HepG2 (cell line): ENCODE measurements around the gene SLC5A5. TPM values are rescaled to one million over a fixed set of nuclear protein-coding genes. Genes with fewer than 3 reads are reported as not detected.

ENCODE experiments used
- ARHGAP35 ChIP-seq: sonication (generic); formaldehyde crosslinking; IDR thresholded peaks from 2 replicates; pipeline ENCODE4 v1.9.0; 2022; ENCODE audit warnings: mild to moderate bottlenecking, inconsistent platforms, moderate library complexity, missing genetic modification reagents, borderline replicate concordance
- E2F1 ChIP-seq: sonication (generic); formaldehyde crosslinking; IDR thresholded peaks from 2 replicates; pipeline ENCODE4 v1.5.0; 2020; ENCODE audit warnings: missing genetic modification reagents
- HNF4G ChIP-seq, 2 experiments: sonication (generic) in 1 of 2; formaldehyde crosslinking in 1 of 2; IDR thresholded peaks; 2 replicates each; pipeline versions ENCODE4 v1.4.0 to v1.6.1; 2011 to 2020; ENCODE audit warnings: borderline replicate concordance in 2 of 2, low read depth in 2 of 2, mild to moderate bottlenecking in 2 of 2, low read length in 1 of 2, missing genetic modification reagents in 1 of 2, moderate library complexity in 1 of 2
- NBN ChIP-seq: fragments of 450-650 bp; conservative IDR thresholded peaks from 2 replicates; pipeline ENCODE4 v1.6.1; 2017
- NCOA2 ChIP-seq: sonication (generic); formaldehyde crosslinking; IDR thresholded peaks from 2 replicates; pipeline ENCODE4 v1.8.0; 2022; ENCODE audit warnings: inconsistent platforms
- PRPF4 ChIP-seq: fragments of 200-400 bp; formaldehyde crosslinking; IDR thresholded peaks from 2 replicates; pipeline ENCODE4 v1.6.1; 2016; ENCODE audit warnings: low read length, low read depth; ENCODE audit not compliant: poor library complexity, severe bottlenecking
- TSC22D2 ChIP-seq: sonication (generic); formaldehyde crosslinking; IDR thresholded peaks from 2 replicates; pipeline ENCODE4 v1.5.1; 2020; ENCODE audit warnings: missing genetic modification reagents, mild to moderate bottlenecking, borderline replicate concordance
- ZBTB21 ChIP-seq: sonication (generic); formaldehyde crosslinking; IDR thresholded peaks from 2 replicates; pipeline ENCODE4 v1.4.0; 2020; ENCODE audit warnings: missing genetic modification reagents
- ZHX1 ChIP-seq: sonication (generic); formaldehyde crosslinking; IDR thresholded peaks from 2 replicates; pipeline ENCODE4 v1.8.1; 2022; ENCODE audit warnings: low read depth, mild to moderate bottlenecking, missing genetic modification reagents
- ZKSCAN8 ChIP-seq: IDR thresholded peaks from 2 replicates; pipeline ENCODE4 v1.6.1; 2016; ENCODE audit warnings: borderline replicate concordance, missing genetic modification reagents, missing compliant biosample characterization
- ZMAT5 ChIP-seq: sonication (generic); formaldehyde crosslinking; IDR thresholded peaks from 2 replicates; pipeline ENCODE4 v1.5.0; 2020; ENCODE audit warnings: mild to moderate bottlenecking, low read depth, missing genetic modification reagents, borderline replicate concordance
- ZNF513 ChIP-seq: sonication (generic); formaldehyde crosslinking; conservative IDR thresholded peaks from 2 replicates; pipeline ENCODE4 v1.5.0; 2020; ENCODE audit warnings: missing genetic modification reagents
- ZNF609 ChIP-seq: sonication (generic); formaldehyde crosslinking; IDR thresholded peaks from 2 replicates; pipeline ENCODE4 v1.4.0; 2020; ENCODE audit warnings: mild to moderate bottlenecking, missing genetic modification reagents, borderline replicate concordance
- ZNF703 ChIP-seq: sonication (generic); formaldehyde crosslinking; IDR thresholded peaks from 2 replicates; pipeline ENCODE4 v1.5.1; 2020; ENCODE audit warnings: missing genetic modification reagents, mild to moderate bottlenecking, moderate library complexity, borderline replicate concordance
- ZNF766 ChIP-seq: sonication (generic); formaldehyde crosslinking; IDR thresholded peaks from 2 replicates; pipeline ENCODE4 v1.5.0; 2020; ENCODE audit warnings: missing genetic modification reagents, borderline replicate concordance
- ZNF776 ChIP-seq: sonication (generic); formaldehyde crosslinking; IDR thresholded peaks from 2 replicates; pipeline ENCODE4 v1.4.0; 2020; ENCODE audit warnings: mild to moderate bottlenecking, missing genetic modification reagents
- ZNF816 ChIP-seq: sonication (generic); formaldehyde crosslinking; IDR thresholded peaks from 2 replicates; pipeline ENCODE4 v1.8.0; 2022; ENCODE audit warnings: missing genetic modification reagents, mild to moderate bottlenecking, borderline replicate concordance
- polyA plus RNA-seq, 8 experiments: library from polyadenylated mRNA; depleted of rRNA in 3 of 8; stranded (reverse) in 7 of 8; unstranded in 1 of 8; fragments of >200 nt; fragmentation: Illumina TruSeq in 4 of 8; extraction: Trizol in 4 of 8; gene quantifications; 2 replicates each; pipeline versions ENCODE4 v1.2.1 to v1.2.3, GENCODE V29; 2011 to 2016; ENCODE audit warnings: low read depth in 4 of 8, missing spikeins in 1 of 8, mixed read lengths in 1 of 8; ENCODE audit not compliant: insufficient read depth in 1 of 8
- total RNA-seq, 5 experiments: library from RNA; depleted of rRNA; stranded (reverse); fragments of >200 nt; fragmentation: Illumina TruSeq; extraction: Trizol; gene quantifications; 2 replicates each; pipeline ENCODE4 v1.2.3, GENCODE V29; 2016; ENCODE audit warnings: low read depth in 1 of 5

The SLC5A5 gene
- total and polyA plus RNA-seq, 2 of the 13 experiments (the other 11 are each of a cell fraction or from before 2014, with no cell fraction given), result not detected

GRCh38 chr19:17847538-17848366 is 24.0 kb upstream of the SLC5A5 start, which contains the start of gene JAK3 (continued):
- TF ChIP-seq ARHGAP35 (no peak), E2F1 (no peak), ZMAT5 (CRISPR knock-in tag) (no peak), NBN (no peak), ZBTB21 (CRISPR knock-in tag) (no peak), TSC22D2 (CRISPR knock-in tag) (no peak), ZNF766 (CRISPR knock-in tag) (no peak), ZNF776 (CRISPR knock-in tag) (no peak), ZKSCAN8 (CRISPR knock-in tag) (no peak), PRPF4 (no peak), ZHX1 (no peak), HNF4G (IDR thresholded peaks at IDR 0.05; ENCODE audit: borderline replicate concordance, low read depth, low read length) (no peak), HNF4G (CRISPR knock-in tag; IDR thresholded peaks at IDR 0.05; ENCODE audit: borderline replicate concordance, low read depth) (no peak; the same call in 1 of the 2 replicates), ZNF703 (CRISPR knock-in tag) (no peak), NCOA2 (CRISPR knock-in tag) (peak; percentile 60), ZNF513 (no peak), ZNF609 (CRISPR knock-in tag) (0 out of 2 replicates have a peak, but pooled peaks have one; percentile 58), ZNF816 (no peak)
